HuH-7 (cell line): ENCODE data around the gene ARHGAP45.

ENCODE experiments used
- DNase-seq: peaks from one replicate; pipeline ENCODE4 v3.0.0; 2011; ENCODE audit warnings: low spot score

ARHGAP45 gene

GRCh38 chr19:1055028-1055425 lies 11.9 kb upstream of the ARHGAP45 start:
- no peak for DNase-seq

- DNase-seq = no peak
Measured at GRCh38 chr19:1055886-1056620, 10.9 kb upstream of the ARHGAP45 start.

- no peak for DNase-seq
Measured at GRCh38 chr19:1057176-1057855, 9.7 kb upstream of the ARHGAP45 start.

GRCh38 chr19:1058112-1058511 lies 8.9 kb upstream of the ARHGAP45 start:
- no peak for DNase-seq

GRCh38 chr19:1060689-1061088 lies 6.3 kb upstream of the ARHGAP45 start:
- DNase-seq = no peak

GRCh38 chr19:1061987-1062386 lies 5.0 kb upstream of the ARHGAP45 start:
- no peak for DNase-seq

- peak; percentile 67 for DNase-seq
Measured at GRCh38 chr19:1062387-1063029, 4.5 kb upstream of the ARHGAP45 start.

- DNase-seq = no peak
Measured at GRCh38 chr19:1063030-1063908, 3.7 kb upstream of the ARHGAP45 start.

- DNase-seq = peak; percentile 59
Measured at GRCh38 chr19:1063909-1064660, 2.9 kb upstream of the ARHGAP45 start.

GRCh38 chr19:1064661-1065605 lies 2.0 kb upstream of the ARHGAP45 start:
- DNase-seq = peak; percentile 80

GRCh38 chr19:1065606-1066109 lies 1.3 kb upstream of the ARHGAP45 start:
- DNase-seq = peak; percentile 55

- DNase-seq = peak; percentile 69
Measured at GRCh38 chr19:1066251-1066747, 668 bp upstream of the ARHGAP45 start.

- no peak for DNase-seq
Measured at GRCh38 chr19:1067341-1067957, 482 bp downstream of the ARHGAP45 start.

GRCh38 chr19:1068009-1069001 lies 1.3 kb downstream of the ARHGAP45 start:
- no peak for DNase-seq

- DNase-seq = no peak
Measured at GRCh38 chr19:1069009-1069779, 2.2 kb downstream of the ARHGAP45 start.

- no peak for DNase-seq
Measured at GRCh38 chr19:1070576-1070930, 3.6 kb downstream of the ARHGAP45 start.
